NB4 (cell line): ENCODE results near the gene USP17L21.
"Not testable (repeated sequence)": the region's sequence is repeated elsewhere in the genome, so short reads cannot be mapped to it uniquely, and the experiment has no call there.

Experiments used
- CTCF ChIP-seq: IDR thresholded peaks from one replicate; pipeline ENCODE4 v1.5.1; 2012; ENCODE audit warnings: low read depth, low read length
- POLR2A ChIP-seq: IDR thresholded peaks from 2 replicates; pipeline ENCODE4 v1.6.1; 2011; ENCODE audit warnings: mild to moderate bottlenecking; ENCODE audit not compliant: insufficient read length; ENCODE audit errors: extremely low read depth

- TF ChIP-seq CTCF, POLR2A: not testable (repeated sequence)
Observed at GRCh38 chr4:9257824-9258223, 4.8 kb upstream of the USP17L21 start, which contains the start of gene USP17L20.
